K562 (cell line): ENCODE data around the gene PBX2. TPM values are rescaled to one million over a fixed set of nuclear protein-coding genes. Genes with fewer than 3 reads are reported as not detected.

ENCODE experiments used
- ATAC-seq: fragments of 200-7000 bp; cut with Tn5 transposase; 3 replicates; pipeline ENCODE4 v1.9.1; 2020; ENCODE audit warnings: moderate library complexity
- BruUV-seq: library from RNA; stranded (reverse); fragments of 400-500 nt; replicated peaks from 2 replicates; lab custom pipeline; 2021; lab: Mats Ljungman, UMichigan
- CTCF ChIA-PET: fragments of 300-600 bp; formaldehyde crosslinking; extraction: SDS; loops from one replicate; lab custom pipeline; 2021; ENCODE audit warnings: low intra/inter-chr PET ratio; lab: Yijun Ruan, JAX
- POLR2A ChIA-PET: fragments of 300-600, 350-650 bp; sonication (Branson Sonifier 250); formaldehyde crosslinking; extraction: SDS; loops from one replicate; lab custom pipeline; 2021; ENCODE audit warnings: antibody characterized with exemption, inconsistent platforms; lab: Yijun Ruan, JAX
- DNase-seq, 4 experiments: peaks; one replicate each; pipeline versions ENCODE4 v3.0.0 to v3.0.0-alpha.2; 2011 to 2018; ENCODE audit warnings: low spot score in 3 of 4, mixed read lengths in 3 of 4; ENCODE audit errors: extremely low read depth in 1 of 4
- FAIRE-seq: peaks from 2 replicates; lab custom pipeline; 2011; peaks lifted over from hg19 to GRCh38; lab: Jason Lieb, UNC
- H2AFZ ChIP-seq: 2 replicates; pipeline ENCODE4 v1.6.0; 2011; ENCODE audit warnings: low read depth, low read length, control low read depth, inconsistent platforms
- H3K27ac ChIP-seq: fragments of 200-600 bp; 3 replicates; pipeline ENCODE4 v1.8.0; 2011; ENCODE audit warnings: low read depth, mild to moderate bottlenecking, control low read depth, inconsistent platforms, low read length, moderate library complexity, mixed read lengths; ENCODE audit errors: extremely low read depth
- H3K27me3 ChIP-seq, 2 experiments: fragments of 300-600 bp in 1 of 2; 2 replicates in 1 of 2; 3 replicates in 1 of 2; pipeline versions ENCODE4 v1.6.0 to v1.8.0; 2011; ENCODE audit warnings: inconsistent platforms in 2 of 2, low read length in 2 of 2, mild to moderate bottlenecking in 1 of 2, mixed read lengths in 1 of 2, moderate library complexity in 1 of 2; ENCODE audit not compliant: control insufficient read depth in 2 of 2, insufficient read depth in 2 of 2
- H3K36me3 ChIP-seq: fragments of 300-600 bp; 3 replicates; pipeline ENCODE4 v1.8.0; 2011; ENCODE audit warnings: mild to moderate bottlenecking, low read length, inconsistent platforms; ENCODE audit not compliant: control insufficient read depth, insufficient read depth
- H3K4me1 ChIP-seq, 2 experiments: fragments of 200-600 bp in 1 of 2; replicated peaks in 1 of 2; 2 replicates in 1 of 2; 3 replicates in 1 of 2; pipeline versions ENCODE4 v1.5.1 to v1.8.0; 2011; ENCODE audit warnings: inconsistent platforms in 2 of 2, low read length in 2 of 2, mild to moderate bottlenecking in 1 of 2, mixed read lengths in 1 of 2, moderate library complexity in 1 of 2; ENCODE audit not compliant: control insufficient read depth in 2 of 2, insufficient read depth in 2 of 2
- H3K4me2 ChIP-seq: 2 replicates; pipeline ENCODE4 v1.6.1; 2011; ENCODE audit warnings: low read length, control low read depth, inconsistent platforms, mixed read lengths; ENCODE audit not compliant: insufficient read depth
- H3K4me3 ChIP-seq: fragments of 200-600 bp; sonication (generic), shearing (Covaris generic); 2 replicates; pipeline ENCODE4 v1.5.1; 2016; ENCODE audit warnings: control low read depth, inconsistent platforms
- H3K79me2 ChIP-seq: fragments of 200-600 bp; 3 replicates; pipeline ENCODE4 v1.8.0; 2011; ENCODE audit warnings: low read length, inconsistent platforms; ENCODE audit not compliant: control insufficient read depth, insufficient read depth
- H3K9ac ChIP-seq, 2 experiments: 2 replicates each; pipeline versions ENCODE4 v1.6.0 to v1.6.1; 2011; ENCODE audit warnings: low read depth in 2 of 2, low read length in 2 of 2, control low read depth in 1 of 2, inconsistent platforms in 1 of 2, mild to moderate bottlenecking in 1 of 2, mixed read lengths in 1 of 2; ENCODE audit not compliant: insufficient read depth in 1 of 2
- H3K9me1 ChIP-seq: one replicate; pipeline ENCODE4 v1.6.0; 2011; ENCODE audit warnings: inconsistent platforms, mild to moderate bottlenecking, low read length, moderate library complexity; ENCODE audit not compliant: control insufficient read depth, insufficient read depth
- H3K9me3 ChIP-seq: replicated peaks from 2 replicates; pipeline ENCODE4 v1.5.1; 2011; ENCODE audit warnings: low read depth, low read length, inconsistent platforms; ENCODE audit not compliant: control insufficient read depth, insufficient read depth
- H4K20me1 ChIP-seq: replicated peaks from 2 replicates; pipeline ENCODE4 v1.6.1; 2011; ENCODE audit warnings: low read length, inconsistent platforms, mixed read lengths; ENCODE audit not compliant: control insufficient read depth, insufficient read depth
- ARID1B ChIP-seq: fragments of 450-650 bp; IDR thresholded peaks from 2 replicates; pipeline ENCODE4 v1.6.1; 2016; ENCODE audit warnings: antibody characterized with exemption, mild to moderate bottlenecking, inconsistent platforms
- CBFA2T3 ChIP-seq: fragments of 450-650 bp; IDR thresholded peaks from 2 replicates; pipeline ENCODE4 v1.6.1; 2017
- CREB1 ChIP-seq, 2 experiments: sonication (generic) in 1 of 2; formaldehyde crosslinking in 1 of 2; IDR thresholded peaks; 2 replicates each; pipeline versions ENCODE4 v1.6.1 to v1.8.0; 2012 to 2022; ENCODE audit warnings: inconsistent platforms in 1 of 2, mild to moderate bottlenecking in 1 of 2, missing genetic modification reagents in 1 of 2, moderate library complexity in 1 of 2
- FOXP1 ChIP-seq: sonication (generic); formaldehyde crosslinking; IDR thresholded peaks from 2 replicates; pipeline ENCODE4 v1.8.0; 2022; ENCODE audit warnings: mild to moderate bottlenecking, missing genetic modification reagents
- KDM1A ChIP-seq, 2 experiments: fragments of 450-650 bp; IDR thresholded peaks; 2 replicates each; pipeline ENCODE4 v1.6.1; 2016; ENCODE audit warnings: mild to moderate bottlenecking in 2 of 2
- KDM4B ChIP-seq, 2 experiments: fragments of 450-650 bp in 1 of 2; sonication (generic) in 1 of 2; IDR thresholded peaks; 2 replicates each; pipeline ENCODE4 v1.6.1; 2016 to 2017; ENCODE audit warnings: borderline replicate concordance in 2 of 2, antibody characterized with exemption in 1 of 2, low read depth in 1 of 2, mild to moderate bottlenecking in 1 of 2
- NBN ChIP-seq: fragments of 450-650 bp; IDR thresholded peaks from 2 replicates; pipeline ENCODE4 v1.6.1; 2016; ENCODE audit warnings: low read depth, mild to moderate bottlenecking
- RAD21 ChIP-seq, 2 experiments: fragments of 250-450 bp in 1 of 2; fragments of 450-650 bp in 1 of 2; sonication (Bioruptor Pico) in 1 of 2; formaldehyde crosslinking in 1 of 2; IDR thresholded peaks in 1 of 2; conservative IDR thresholded peaks in 1 of 2; 2 replicates each; pipeline versions ENCODE4 v1.4.0 to v1.8.0; 2020 to 2022; ENCODE audit warnings: mild to moderate bottlenecking in 2 of 2, moderate library complexity in 1 of 2
- TAL1 ChIP-seq: fragments of 450-650 bp; IDR thresholded peaks from 2 replicates; pipeline ENCODE4 v1.6.1; 2016; ENCODE audit warnings: mild to moderate bottlenecking
- TCF3 ChIP-seq: sonication (generic); formaldehyde crosslinking; IDR thresholded peaks from 2 replicates; pipeline ENCODE4 v1.4.0; 2020; ENCODE audit warnings: mild to moderate bottlenecking, missing genetic modification reagents
- VEZF1 ChIP-seq: fragments of 200-800 bp; sonication (Bioruptor generic); IDR thresholded peaks from 2 replicates; pipeline ENCODE4 v1.6.1; 2017; ENCODE audit warnings: missing genetic modification characterization, missing compliant biosample characterization
- ZBTB7A ChIP-seq: IDR thresholded peaks from 2 replicates; pipeline ENCODE4 v1.6.1; 2011; ENCODE audit warnings: low read depth, mild to moderate bottlenecking, low read length, moderate library complexity, borderline replicate concordance; ENCODE audit not compliant: control insufficient read depth
- ZNF395 ChIP-seq: fragments of 200-800 bp; sonication (Bioruptor generic); IDR thresholded peaks from 2 replicates; pipeline ENCODE4 v1.6.1; 2017; ENCODE audit warnings: missing genetic modification characterization, missing compliant biosample characterization
- ZNF740 ChIP-seq, 3 experiments: fragments of 200-800 bp in 1 of 3; sonication (Bioruptor generic) in 1 of 3; sonication (generic) in 1 of 3; formaldehyde crosslinking in 1 of 3; IDR thresholded peaks; 2 replicates each; pipeline versions ENCODE4 v1.6.1 to v1.8.0; 2016 to 2022; ENCODE audit warnings: mild to moderate bottlenecking in 2 of 3, missing compliant biosample characterization in 2 of 3, missing genetic modification characterization in 2 of 3, missing genetic modification reagents in 1 of 3
- WGBS: fragments of 100-300 bp; shearing (Covaris generic); methylation state at CpG from one replicate; pipeline ENCODE4 v1.1.6; 2016; ENCODE audit warnings: low coverage, mixed read lengths; ENCODE audit not compliant: insufficient coverage; ENCODE audit errors: missing lambda C conversion rate; 5-methylcytosine and 5-hydroxymethylcytosine counted together
- in situ Hi-C: fragments of 300-500 bp; cut with MboI; formaldehyde crosslinking; loops from 4 replicates; pipeline ENCODE4 v1.15.0; 2018; ENCODE audit warnings: inconsistent platforms, mixed read lengths
- intact Hi-C: fragments of 100-400 bp; cut with micrococcal nuclease; formaldehyde crosslinking; loops from 2 replicates; pipeline ENCODE4 v1.14.2; 2022
- polyA plus RNA-seq, 8 experiments: library from polyadenylated mRNA; depleted of rRNA in 4 of 8; stranded (reverse) in 5 of 8; unstranded in 3 of 8; fragments of >200 nt; fragmentation: Nextera tagmentation in 2 of 8; fragmentation: Illumina TruSeq in 1 of 8; extraction: Ambion mirVana in 2 of 8; extraction: Trizol in 1 of 8; gene quantifications; 2 replicates each; pipeline versions ENCODE4 v1.2.1 to v1.2.3, GENCODE V29; 2011 to 2014; ENCODE audit warnings: inconsistent platforms in 1 of 8, missing spikeins in 1 of 8
- total RNA-seq, 7 experiments: library from RNA; depleted of rRNA in 6 of 7; stranded (reverse); fragments of >200 nt in 6 of 7; fragmentation: Illumina TruSeq in 2 of 7; extraction: Trizol in 2 of 7; gene quantifications; 2 replicates each; pipeline versions ENCODE4 v1.2.1 to v1.2.3, GENCODE V29; 2011 to 2021; ENCODE audit warnings: low replicate concordance in 1 of 7

The PBX2 gene
- total and polyA plus RNA-seq, 9 of the 15 experiments (the other 6 are each of a cell fraction or from before 2014, with no cell fraction given): 1.9 to 134 (median 62.5) TPM

- H2AFZ ChIP-seq: peak overlapping the region; percentile 84
- no peaks in the 10 kb centered on the region for H3K36me3 ChIP-seq
- H3K9ac ChIP-seq: peak overlapping the region; percentile 97
- in situ Hi-C loops (no loop called here), intact Hi-C loops (loop anchor here (5.0 to 10.0 kb wide), 2 partner anchors 292 to 775 kb away; partner anchors contain the start of gene ZBTB12)
- peak overlapping the region; percentile 63 for H3K4me3 ChIP-seq
- peaks cover 18% of the 10 kb centered on the region for H3K79me2 ChIP-seq
- DNase-seq: peak in 3 of 4 experiments; percentile 40 to 66 (median 53)
- no peak for ATAC-seq
- peak; percentile 77 for FAIRE-seq
- no peaks in the 10 kb centered on the region for H3K9me3 ChIP-seq
- peak overlapping the region; percentile 97 for H3K27ac ChIP-seq
- H3K4me2 ChIP-seq: peak overlapping the region; percentile 95
- peaks cover 47 to 51% of the 10 kb centered on the region in 2 experiments for H3K4me1 ChIP-seq
- WGBS: 33% methylated on average over 27 of the region's 28 CpGs
- ChIA-PET POLR2A (interaction anchor here (0.6 to 1.0 kb wide), 5 partner anchors 9 to 151 kb away, joined by 3 read pairs; no protein-coding TSS in a partner anchor), CTCF (interaction anchor here (0.8 to 0.9 kb wide), 2 partner anchors 78 to 80 kb away, joined by 3 to 5 read pairs; no protein-coding TSS in a partner anchor)
- H4K20me1 ChIP-seq: no peaks in the 10 kb centered on the region
- no peaks in the 10 kb centered on the region for H3K9me1 ChIP-seq
- H3K27me3 ChIP-seq: no peaks in the 10 kb centered on the region; a peak in 1 of 5 replicates
- no TSS peak for BruUV-seq
- TF ChIP-seq CBFA2T3 (peak; percentile 86), ZNF395 (peak; percentile 50; the same call in 1 of the 2 replicates), KDM4B (IDR thresholded peaks at IDR 0.05; ENCODE audit: borderline replicate concordance in 2 of 2, low read depth in 1 of 2) (0 out of 4 replicates have a peak, but pooled peaks of 1 of the 2 experiments have one; percentile 10), KDM1A (IDR thresholded peaks at IDR 0.05) (peak; percentile 2 to 55; a peak in 2 of 4 replicates), ZNF740 (CRISPR knock-in tag; IDR thresholded peaks at IDR 0.05) (peak; percentile 98), ZNF740 (tag; IDR thresholded peaks at IDR 0.05) (0 out of 4 replicates have a peak, but pooled peaks of 1 of the 2 experiments have one; percentile 64), TAL1 (peak; percentile 63; the same call in 1 of the 2 replicates), ARID1B (peak; percentile 46; the same call in 1 of the 2 replicates), VEZF1 (CRISPR knock-in tag) (peak; percentile 16; the same call in 1 of the 2 replicates), ZBTB7A (0 out of 2 replicates have a peak, but pooled peaks have one; percentile 4), TCF3 (CRISPR knock-in tag) (peak; percentile 48), CREB1 (IDR thresholded peaks at IDR 0.05) (no peak), CREB1 (CRISPR knock-in tag; IDR thresholded peaks at IDR 0.05) (0 out of 2 replicates have a peak, but pooled peaks have one; percentile 17), FOXP1 (CRISPR knock-in tag) (peak; percentile 70), RAD21 (CRISPR knock-in tag; conservative IDR thresholded peaks at IDR 0.05 in 1 of 2, IDR thresholded peaks at IDR 0.05 in 1 of 2) (peak in 1 of 2 experiments; percentile 44; a peak in 2 of 4 replicates), NBN (0 out of 2 replicates have a peak, but pooled peaks have one; percentile 2)
These were observed 6.9 kb upstream of the PBX2 start for GRCh38 chr6:32196682-32197616.
